ENCODE data around the gene TACR2. TPM values are rescaled to one million over a fixed set of nuclear protein-coding genes. Genes with fewer than 3 reads are reported as not detected.

TACR2 gene
- total RNA-seq, 1 donor from 2014 or later, result not detected

DNA sequence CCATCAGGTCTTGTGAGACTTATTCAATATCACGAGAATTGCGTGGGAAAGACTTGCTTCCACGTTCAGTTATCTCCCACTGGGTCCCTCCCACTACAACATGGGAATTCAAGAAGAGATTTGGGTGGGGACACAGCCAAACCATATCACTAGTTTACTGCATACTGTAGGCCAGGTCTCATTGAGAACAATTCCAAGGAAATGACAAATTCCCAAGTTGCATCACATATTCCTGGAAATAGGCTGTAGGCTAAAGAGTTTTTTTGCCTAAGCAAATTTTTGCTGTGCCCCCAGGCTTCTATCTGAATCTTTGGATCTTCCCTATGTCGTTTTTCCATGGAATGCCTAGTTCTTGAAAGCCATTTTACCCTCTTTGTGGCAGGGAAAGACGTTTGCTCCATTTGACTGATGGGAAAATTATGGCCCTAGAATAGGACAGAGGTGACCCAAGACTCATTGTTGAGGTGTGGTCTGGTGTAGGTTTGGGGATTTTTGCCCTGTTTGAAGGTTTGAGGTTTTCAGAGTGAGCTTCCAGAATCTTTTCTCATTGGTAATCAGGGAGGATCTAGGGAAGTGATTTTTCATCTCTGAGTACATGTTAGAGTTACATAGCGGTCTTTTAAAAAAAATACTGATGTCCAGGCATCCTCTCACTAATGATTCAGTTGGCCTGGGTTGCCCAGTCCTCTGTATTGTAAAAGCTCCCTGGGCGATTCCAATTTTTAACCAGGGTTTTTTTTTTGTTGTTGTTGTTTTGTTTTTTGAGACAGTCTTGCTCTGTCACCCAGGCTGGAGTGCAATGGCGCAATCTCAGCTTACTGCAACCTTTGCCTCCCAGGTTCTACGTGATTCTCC is 44.4 kb downstream of the TACR2 start:
- no peak for DNase-seq

DNA sequence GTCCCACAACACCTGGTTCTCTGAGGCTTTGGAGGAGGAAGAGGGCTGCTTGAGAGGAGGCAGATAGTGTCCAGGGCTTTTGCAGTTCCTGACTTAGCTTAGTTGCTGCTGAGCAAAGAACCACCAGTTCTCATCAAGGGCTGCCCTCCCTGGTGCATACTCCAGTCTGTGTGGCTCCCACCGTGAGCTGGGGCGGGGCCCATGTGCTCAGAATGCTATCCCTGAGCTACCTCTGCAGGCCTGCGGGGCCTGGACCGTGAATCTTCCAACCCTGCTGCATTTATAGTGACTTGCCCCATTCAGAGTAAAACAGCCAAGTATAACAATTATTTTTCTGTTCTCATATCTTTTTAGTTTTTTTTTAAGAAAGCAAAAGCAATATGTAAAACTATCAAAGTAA is 49.2 kb downstream of the TACR2 start:
- no peak for DNase-seq

DNA sequence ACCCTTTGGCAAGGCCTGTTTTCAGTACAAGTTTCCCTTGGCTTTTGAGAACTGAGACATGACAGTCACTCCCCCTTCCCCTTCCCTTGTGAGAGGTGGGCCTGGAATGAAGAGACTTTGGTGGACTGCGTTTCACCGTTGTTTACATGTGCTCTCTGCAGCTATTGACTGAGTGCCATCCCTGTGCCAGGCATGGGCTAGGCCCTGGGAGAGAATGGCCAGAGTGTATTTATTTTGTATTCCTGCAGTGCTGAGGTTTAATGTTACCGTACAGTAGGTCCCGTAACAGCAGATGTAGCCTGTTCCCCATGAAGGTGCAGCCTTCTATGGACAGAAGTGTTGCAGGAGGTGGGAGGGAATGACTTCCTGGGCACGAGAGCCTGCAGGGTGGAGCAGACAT is 50.0 kb downstream of the TACR2 start:
- DNase-seq, result no peak

DNA sequence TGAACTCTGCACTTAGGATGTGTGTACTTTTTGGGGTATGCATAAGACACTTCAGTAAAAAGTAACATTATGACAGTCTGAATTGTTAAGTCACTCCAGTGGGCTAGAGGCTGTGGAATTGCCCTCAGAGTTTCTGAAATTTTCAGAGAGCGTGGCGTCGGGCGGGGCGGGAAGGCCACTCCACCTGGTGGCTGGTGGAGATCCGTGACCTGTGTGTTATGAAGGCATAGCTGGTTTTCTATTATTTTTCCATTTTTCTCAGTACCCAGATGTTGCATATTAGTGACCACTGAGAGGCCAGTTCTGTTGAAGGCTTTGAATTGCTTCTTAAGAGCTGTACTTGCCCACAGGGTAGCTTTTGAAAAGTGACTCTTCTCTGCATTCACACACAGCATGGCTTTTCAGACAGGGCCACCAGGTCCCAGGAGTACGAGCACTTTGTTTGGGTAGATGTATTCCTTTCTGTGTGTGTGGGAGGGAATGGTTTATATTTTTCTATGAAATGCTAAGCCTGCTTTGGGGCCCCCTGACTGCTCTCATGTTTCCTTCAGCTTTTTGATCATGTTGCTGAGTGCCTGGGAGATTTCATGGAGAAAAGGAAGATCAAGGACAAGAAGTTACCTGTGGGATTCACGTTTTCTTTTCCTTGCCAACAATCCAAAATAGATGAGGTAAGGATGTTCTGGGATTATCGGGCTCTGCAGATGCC is 52.3 kb downstream of the TACR2 start:
- DNase-seq, result no peak

DNA sequence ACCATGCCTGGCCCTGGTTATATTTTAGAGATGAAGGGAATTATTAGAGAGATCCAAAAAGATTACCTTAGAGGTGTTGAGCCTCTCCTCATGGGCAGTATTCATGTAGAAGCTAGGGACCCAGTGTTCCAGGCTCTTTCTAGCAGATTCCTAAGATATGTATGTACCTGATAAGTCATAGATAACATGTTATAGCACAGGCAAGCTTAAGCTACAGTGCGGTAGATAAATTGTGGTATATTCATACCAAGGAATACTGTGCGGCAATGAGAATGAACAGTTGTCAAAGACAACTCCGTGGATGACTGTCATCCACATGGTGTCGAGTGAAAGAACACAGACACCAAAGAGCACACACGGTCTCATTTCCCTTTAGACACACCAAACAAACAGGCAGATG is 53.1 kb downstream of the TACR2 start:
- DNase-seq, result no peak

DNA sequence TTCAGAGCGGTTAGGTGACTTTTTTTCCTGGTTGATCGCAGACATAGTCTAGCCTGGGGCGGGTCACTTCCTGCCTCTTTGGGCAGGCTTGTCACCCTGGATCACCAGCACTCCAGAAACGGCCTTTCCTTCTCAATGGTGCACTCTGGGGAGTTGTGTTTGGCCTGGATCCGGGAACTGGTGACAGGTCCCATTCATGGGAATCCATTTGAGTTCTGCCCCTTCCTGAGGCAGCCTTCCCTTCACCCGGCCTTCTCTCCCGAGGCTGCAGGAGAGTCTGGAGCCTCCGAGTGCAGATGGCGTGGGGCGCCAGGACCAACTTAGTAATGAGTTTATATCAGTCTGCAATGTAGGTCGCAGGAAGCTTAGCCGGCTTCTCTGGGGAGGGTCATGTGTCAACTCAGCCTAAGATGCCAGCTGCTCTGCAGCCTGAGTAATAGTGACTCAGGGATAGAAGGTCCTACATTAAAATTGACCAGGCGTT is 54.2 kb downstream of the TACR2 start:
- DNase-seq, result peak; percentile 88

- DNase-seq, result no peak
Observed at GRCh38 chr10:69361303-69361614, 55.5 kb downstream of the TACR2 start.

DNA sequence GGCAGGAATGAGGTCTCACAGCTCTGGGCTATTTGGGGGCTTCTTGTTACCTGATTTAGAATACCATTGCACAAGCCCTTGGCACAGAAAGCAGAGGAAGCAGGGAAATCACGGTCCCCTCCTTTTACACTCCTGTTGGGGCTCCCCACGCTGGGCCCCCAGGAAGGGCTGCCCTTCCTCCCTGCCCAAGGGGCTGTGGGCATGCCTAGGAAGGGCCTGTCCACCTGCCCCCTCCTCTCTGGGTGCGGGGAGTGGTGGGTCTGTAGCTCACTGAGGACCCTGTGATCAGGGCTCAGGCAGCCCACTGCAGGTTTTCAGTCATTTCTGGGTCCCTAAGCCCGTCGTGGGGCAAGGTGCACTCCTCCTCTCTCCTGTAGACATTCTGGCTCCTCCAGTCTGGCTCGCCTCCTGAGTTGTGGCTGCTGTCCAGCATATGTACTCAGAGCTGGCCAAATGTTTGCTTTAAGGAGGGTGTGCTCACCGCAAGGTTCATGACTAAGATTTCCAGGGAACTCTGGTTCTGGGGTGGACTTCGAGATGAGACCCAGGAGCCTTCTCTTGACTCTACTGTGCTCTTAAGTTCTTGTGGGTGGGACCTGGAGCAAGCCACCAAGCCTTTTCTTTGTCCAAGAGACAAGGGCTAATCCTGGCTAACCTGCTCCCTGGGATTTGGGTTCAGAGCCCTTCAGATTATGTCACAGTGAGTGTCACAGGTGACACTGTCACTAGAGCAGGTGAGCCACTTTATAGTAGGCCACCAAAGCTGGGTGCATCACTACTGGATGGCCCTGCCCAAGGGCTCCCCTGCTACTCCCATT is 56.0 kb downstream of the TACR2 start:
- DNase-seq, result peak; percentile 80

GRCh38 chr10:69359594-69359993 is 57.1 kb downstream of the TACR2 start:
- DNase-seq, result peak; percentile 55

GRCh38 chr10:69359148-69359547 is 57.6 kb downstream of the TACR2 start:
- DNase-seq, result no peak

GRCh38 chr10:69358148-69358795 is 58.4 kb downstream of the TACR2 start:
- no peak for DNase-seq

- no peak for DNase-seq
Observed at GRCh38 chr10:69356187-69356586, 60.5 kb downstream of the TACR2 start.

DNA sequence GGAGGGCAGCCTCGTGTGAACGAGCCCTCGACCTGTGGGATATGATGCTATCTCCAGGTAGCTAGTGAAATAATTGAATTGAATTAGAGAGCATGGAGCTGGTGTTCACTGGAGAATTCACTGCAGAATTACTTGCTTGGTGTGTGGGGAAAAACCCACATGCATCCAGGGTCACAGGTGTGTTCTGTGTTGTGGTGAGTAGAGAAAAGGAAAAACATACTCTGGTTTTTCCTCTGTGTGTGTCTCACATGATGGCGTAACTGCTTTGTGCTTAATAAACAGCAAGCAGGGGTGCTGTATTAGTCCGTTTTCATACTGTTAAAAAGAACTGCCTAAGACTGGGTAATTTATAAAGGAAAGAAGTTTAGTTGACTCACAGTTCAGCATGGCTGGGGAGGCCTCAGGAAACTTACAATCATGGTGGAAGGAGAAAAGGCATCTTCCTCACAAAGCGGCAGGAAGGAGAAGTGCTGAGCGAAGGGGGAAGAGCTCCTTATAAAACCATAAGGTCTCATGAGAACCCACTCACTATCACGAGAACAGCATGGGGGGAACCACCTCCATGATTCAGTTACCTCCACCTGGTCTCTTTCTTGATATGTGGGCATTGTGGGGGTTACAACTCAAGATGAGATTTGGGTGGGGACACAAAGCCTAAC is 62.6 kb downstream of the TACR2 start:
- no peak for DNase-seq

Other genes starting within 250 kb of the TACR2 start
- 20.7 TPM for gene SUPV3L1, start 236.7 kb downstream of the TACR2 start, total RNA-seq
- gene HKDC1, start 196.6 kb downstream of the TACR2 start, total RNA-seq, result 0.51 TPM
- 82.1 TPM for gene HK1, start 138.4 kb downstream of the TACR2 start, total RNA-seq
- gene TSPAN15, start 34.5 kb upstream of the TACR2 start, total RNA-seq, result 64.6 TPM
- not detected for gene NEUROG3, start 156.5 kb upstream of the TACR2 start, total RNA-seq
- gene FAM241B, start 213.3 kb upstream of the TACR2 start, total RNA-seq, result 1.0 TPM

Data from tongue (tissue), 2 donors.